WTC11 (cell line): Measurements from ENCODE around the gene ZC2HC1C. TPM values are rescaled to one million over a fixed set of nuclear protein-coding genes. Genes with fewer than 3 reads are reported as not detected.

Experiments used
- CTCF ChIP-seq: fragments of 200-600 bp; IDR thresholded peaks from 2 replicates; pipeline ENCODE4 v1.8.0; 2022; ENCODE audit warnings: antibody characterized with exemption
- ETV6 ChIP-seq: sonication (generic); formaldehyde crosslinking; IDR thresholded peaks from 2 replicates; pipeline ENCODE4 v1.8.1; 2022; ENCODE audit warnings: mild to moderate bottlenecking, missing genetic modification reagents
- GRHL2 ChIP-seq: fragments of 250-450 bp; sonication (Bioruptor Pico); IDR thresholded peaks from 2 replicates; pipeline ENCODE4 v1.8.0; 2022; ENCODE audit warnings: mild to moderate bottlenecking, moderate library complexity; ENCODE audit not compliant: insufficient replicate concordance, severe bottlenecking
- KAT7 ChIP-seq: sonication (generic); formaldehyde crosslinking; IDR thresholded peaks from 2 replicates; pipeline ENCODE4 v1.8.1; 2023; ENCODE audit warnings: missing genetic modification reagents, mild to moderate bottlenecking, borderline replicate concordance
- NR2C2 ChIP-seq: sonication (generic); formaldehyde crosslinking; IDR thresholded peaks from 2 replicates; pipeline ENCODE4 v1.8.0; 2022; ENCODE audit warnings: mild to moderate bottlenecking, missing genetic modification reagents
- SMAD4 ChIP-seq: sonication (generic); formaldehyde crosslinking; IDR thresholded peaks from 2 replicates; pipeline ENCODE4 v1.8.0; 2022; ENCODE audit warnings: mild to moderate bottlenecking, missing genetic modification reagents
- ZMAT4 ChIP-seq: fragments of 250-450 bp; sonication (Bioruptor Pico); IDR thresholded peaks from 2 replicates; pipeline ENCODE4 v1.9.0; 2021; ENCODE audit warnings: mild to moderate bottlenecking
- ZNF263 ChIP-seq: sonication (generic); formaldehyde crosslinking; IDR thresholded peaks from 2 replicates; pipeline ENCODE4 v1.8.1; 2022; ENCODE audit warnings: low read depth, mild to moderate bottlenecking, moderate library complexity, missing genetic modification reagents
- ZNF281 ChIP-seq: sonication (generic); formaldehyde crosslinking; IDR thresholded peaks from 2 replicates; pipeline ENCODE4 v1.8.0; 2023; ENCODE audit warnings: mild to moderate bottlenecking, missing genetic modification reagents
- total RNA-seq: library from RNA; stranded (reverse); gene quantifications from 3 replicates; pipeline ENCODE4 v1.2.3, GENCODE V29; 2021
- TF ChIP-seq, protein P1 (sequence below): sonication (generic); formaldehyde crosslinking; IDR thresholded peaks from 2 replicates; pipeline ENCODE4 v1.8.0; 2023; ENCODE audit warnings: missing genetic modification reagents, mild to moderate bottlenecking, borderline replicate concordance
- TF ChIP-seq, protein P2 (sequence below): sonication (generic); formaldehyde crosslinking; IDR thresholded peaks from 2 replicates; pipeline ENCODE4 v1.8.1; 2023; ENCODE audit warnings: mild to moderate bottlenecking, missing genetic modification reagents, borderline replicate concordance
- TF ChIP-seq, protein P3 (sequence below): fragments of 250-450 bp; sonication (Bioruptor Pico); IDR thresholded peaks from 2 replicates; pipeline ENCODE4 v1.9.0; 2021; ENCODE audit warnings: mild to moderate bottlenecking

Gene ZC2HC1C
- total RNA-seq, 1 experiment from 2014 or later: 1.6 TPM

- TF ChIP-seq, protein P1, sequence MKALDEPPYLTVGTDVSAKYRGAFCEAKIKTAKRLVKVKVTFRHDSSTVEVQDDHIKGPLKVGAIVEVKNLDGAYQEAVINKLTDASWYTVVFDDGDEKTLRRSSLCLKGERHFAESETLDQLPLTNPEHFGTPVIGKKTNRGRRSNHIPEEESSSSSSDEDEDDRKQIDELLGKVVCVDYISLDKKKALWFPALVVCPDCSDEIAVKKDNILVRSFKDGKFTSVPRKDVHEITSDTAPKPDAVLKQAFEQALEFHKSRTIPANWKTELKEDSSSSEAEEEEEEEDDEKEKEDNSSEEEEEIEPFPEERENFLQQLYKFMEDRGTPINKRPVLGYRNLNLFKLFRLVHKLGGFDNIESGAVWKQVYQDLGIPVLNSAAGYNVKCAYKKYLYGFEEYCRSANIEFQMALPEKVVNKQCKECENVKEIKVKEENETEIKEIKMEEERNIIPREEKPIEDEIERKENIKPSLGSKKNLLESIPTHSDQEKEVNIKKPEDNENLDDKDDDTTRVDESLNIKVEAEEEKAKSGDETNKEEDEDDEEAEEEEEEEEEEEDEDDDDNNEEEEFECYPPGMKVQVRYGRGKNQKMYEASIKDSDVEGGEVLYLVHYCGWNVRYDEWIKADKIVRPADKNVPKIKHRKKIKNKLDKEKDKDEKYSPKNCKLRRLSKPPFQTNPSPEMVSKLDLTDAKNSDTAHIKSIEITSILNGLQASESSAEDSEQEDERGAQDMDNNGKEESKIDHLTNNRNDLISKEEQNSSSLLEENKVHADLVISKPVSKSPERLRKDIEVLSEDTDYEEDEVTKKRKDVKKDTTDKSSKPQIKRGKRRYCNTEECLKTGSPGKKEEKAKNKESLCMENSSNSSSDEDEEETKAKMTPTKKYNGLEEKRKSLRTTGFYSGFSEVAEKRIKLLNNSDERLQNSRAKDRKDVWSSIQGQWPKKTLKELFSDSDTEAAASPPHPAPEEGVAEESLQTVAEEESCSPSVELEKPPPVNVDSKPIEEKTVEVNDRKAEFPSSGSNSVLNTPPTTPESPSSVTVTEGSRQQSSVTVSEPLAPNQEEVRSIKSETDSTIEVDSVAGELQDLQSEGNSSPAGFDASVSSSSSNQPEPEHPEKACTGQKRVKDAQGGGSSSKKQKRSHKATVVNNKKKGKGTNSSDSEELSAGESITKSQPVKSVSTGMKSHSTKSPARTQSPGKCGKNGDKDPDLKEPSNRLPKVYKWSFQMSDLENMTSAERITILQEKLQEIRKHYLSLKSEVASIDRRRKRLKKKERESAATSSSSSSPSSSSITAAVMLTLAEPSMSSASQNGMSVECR (CRISPR knock-in tag): no peak
- TF ChIP-seq NR2C2 (CRISPR knock-in tag) (no peak), CTCF (no peak), KAT7 (CRISPR knock-in tag) (no peak), SMAD4 (no peak), ZNF281 (no peak), ZMAT4 (CRISPR knock-in tag) (no peak), ETV6 (CRISPR knock-in tag) (no peak), ZNF263 (no peak), GRHL2 (no peak)
- TF ChIP-seq, protein P2, sequence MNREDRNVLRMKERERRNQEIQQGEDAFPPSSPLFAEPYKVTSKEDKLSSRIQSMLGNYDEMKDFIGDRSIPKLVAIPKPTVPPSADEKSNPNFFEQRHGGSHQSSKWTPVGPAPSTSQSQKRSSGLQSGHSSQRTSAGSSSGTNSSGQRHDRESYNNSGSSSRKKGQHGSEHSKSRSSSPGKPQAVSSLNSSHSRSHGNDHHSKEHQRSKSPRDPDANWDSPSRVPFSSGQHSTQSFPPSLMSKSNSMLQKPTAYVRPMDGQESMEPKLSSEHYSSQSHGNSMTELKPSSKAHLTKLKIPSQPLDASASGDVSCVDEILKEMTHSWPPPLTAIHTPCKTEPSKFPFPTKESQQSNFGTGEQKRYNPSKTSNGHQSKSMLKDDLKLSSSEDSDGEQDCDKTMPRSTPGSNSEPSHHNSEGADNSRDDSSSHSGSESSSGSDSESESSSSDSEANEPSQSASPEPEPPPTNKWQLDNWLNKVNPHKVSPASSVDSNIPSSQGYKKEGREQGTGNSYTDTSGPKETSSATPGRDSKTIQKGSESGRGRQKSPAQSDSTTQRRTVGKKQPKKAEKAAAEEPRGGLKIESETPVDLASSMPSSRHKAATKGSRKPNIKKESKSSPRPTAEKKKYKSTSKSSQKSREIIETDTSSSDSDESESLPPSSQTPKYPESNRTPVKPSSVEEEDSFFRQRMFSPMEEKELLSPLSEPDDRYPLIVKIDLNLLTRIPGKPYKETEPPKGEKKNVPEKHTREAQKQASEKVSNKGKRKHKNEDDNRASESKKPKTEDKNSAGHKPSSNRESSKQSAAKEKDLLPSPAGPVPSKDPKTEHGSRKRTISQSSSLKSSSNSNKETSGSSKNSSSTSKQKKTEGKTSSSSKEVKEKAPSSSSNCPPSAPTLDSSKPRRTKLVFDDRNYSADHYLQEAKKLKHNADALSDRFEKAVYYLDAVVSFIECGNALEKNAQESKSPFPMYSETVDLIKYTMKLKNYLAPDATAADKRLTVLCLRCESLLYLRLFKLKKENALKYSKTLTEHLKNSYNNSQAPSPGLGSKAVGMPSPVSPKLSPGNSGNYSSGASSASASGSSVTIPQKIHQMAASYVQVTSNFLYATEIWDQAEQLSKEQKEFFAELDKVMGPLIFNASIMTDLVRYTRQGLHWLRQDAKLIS: no peak
- TF ChIP-seq, protein P3, sequence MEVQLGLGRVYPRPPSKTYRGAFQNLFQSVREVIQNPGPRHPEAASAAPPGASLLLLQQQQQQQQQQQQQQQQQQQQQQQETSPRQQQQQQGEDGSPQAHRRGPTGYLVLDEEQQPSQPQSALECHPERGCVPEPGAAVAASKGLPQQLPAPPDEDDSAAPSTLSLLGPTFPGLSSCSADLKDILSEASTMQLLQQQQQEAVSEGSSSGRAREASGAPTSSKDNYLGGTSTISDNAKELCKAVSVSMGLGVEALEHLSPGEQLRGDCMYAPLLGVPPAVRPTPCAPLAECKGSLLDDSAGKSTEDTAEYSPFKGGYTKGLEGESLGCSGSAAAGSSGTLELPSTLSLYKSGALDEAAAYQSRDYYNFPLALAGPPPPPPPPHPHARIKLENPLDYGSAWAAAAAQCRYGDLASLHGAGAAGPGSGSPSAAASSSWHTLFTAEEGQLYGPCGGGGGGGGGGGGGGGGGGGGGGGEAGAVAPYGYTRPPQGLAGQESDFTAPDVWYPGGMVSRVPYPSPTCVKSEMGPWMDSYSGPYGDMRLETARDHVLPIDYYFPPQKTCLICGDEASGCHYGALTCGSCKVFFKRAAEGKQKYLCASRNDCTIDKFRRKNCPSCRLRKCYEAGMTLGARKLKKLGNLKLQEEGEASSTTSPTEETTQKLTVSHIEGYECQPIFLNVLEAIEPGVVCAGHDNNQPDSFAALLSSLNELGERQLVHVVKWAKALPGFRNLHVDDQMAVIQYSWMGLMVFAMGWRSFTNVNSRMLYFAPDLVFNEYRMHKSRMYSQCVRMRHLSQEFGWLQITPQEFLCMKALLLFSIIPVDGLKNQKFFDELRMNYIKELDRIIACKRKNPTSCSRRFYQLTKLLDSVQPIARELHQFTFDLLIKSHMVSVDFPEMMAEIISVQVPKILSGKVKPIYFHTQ (CRISPR knock-in tag): no peak
Observed at GRCh38 chr14:75083271-75083670, 13.8 kb downstream of the ZC2HC1C start (continued).
